ENCODE data around the gene BAG5.
A peak's percentile ranks its signal among the peaks of the same experiment; 100 is the strongest.
"Not testable (repeated sequence)": the region's sequence is repeated elsewhere in the genome, so short reads cannot be mapped to it uniquely, and the experiment has no call there.

Gene BAG5, protein sequence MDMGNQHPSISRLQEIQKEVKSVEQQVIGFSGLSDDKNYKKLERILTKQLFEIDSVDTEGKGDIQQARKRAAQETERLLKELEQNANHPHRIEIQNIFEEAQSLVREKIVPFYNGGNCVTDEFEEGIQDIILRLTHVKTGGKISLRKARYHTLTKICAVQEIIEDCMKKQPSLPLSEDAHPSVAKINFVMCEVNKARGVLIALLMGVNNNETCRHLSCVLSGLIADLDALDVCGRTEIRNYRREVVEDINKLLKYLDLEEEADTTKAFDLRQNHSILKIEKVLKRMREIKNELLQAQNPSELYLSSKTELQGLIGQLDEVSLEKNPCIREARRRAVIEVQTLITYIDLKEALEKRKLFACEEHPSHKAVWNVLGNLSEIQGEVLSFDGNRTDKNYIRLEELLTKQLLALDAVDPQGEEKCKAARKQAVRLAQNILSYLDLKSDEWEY

DNA sequence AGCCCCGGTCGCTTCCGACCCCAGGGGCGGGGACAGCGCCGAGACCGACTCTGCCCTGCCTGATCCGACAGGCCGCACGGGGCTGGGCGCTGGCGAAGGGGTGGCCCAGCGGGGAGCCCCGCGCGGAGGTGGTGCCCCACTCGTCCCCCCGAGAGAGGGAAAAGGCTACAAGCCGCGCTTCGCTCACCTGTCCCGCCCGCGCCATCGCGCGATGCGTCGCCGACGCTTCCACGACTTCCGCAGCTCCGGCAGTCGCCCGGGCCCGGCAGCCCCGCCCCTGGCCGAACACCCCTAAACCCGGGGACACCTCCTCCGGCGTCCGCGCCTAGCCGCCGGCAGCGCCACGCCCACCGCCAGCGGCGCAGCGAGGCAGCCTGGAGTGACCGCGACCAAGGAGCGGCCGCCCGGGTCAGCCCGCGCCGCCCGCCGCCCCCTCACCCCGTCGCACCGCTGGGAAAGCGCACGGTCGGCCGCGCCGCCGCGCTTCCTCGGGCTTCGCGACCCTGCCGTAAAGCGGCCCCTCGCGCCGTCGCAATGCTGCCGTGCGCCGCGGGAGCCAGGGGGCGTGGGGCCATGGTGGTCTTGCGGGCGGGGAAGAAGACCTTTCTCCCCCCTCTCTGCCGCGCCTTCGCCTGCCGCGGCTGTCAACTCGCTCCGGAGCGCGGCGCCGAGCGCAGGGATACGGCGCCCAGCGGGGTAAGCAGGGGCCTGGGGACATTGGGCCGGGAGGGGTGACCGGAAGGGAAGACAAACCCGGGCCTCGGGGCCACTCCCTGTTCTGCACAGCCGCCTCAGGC is at the start of gene BAG5, which contains the start of gene COA8:
Gene BAG5 (minus strand): TSS at position 229 of the 797 bp plus-strand sequence. CDS start 1,493 bp downstream, outside the sequence.
Gene COA8 (plus strand): TSS at position 532 of the 797 bp plus-strand sequence. CDS start 42 bp downstream, at position 574.
- DNase-seq (ENCODE audit: low read depth), result peak; percentile 87

DNA sequence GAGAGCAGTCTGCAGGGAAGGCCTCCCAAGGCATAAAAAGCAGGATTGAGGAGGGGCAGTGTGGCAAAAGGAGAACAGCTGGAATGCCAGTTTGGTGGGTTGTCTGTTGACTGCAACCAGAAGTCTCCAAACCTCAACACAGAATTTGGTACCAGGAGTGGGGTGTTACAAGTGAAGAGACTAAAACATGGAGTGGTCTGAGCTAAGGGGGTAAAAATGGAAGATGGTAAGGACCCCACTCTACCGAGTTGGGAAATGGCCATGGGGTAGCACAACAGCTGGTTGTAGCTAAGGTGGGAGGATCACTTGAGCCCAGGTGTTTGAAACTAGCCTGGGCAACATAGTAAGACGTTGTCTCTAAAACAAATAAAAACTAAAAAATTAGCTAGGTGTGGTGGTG is 48.8 kb upstream of the BAG5 start:
- DNase-seq (ENCODE audit: low read depth), result no peak

DNA sequence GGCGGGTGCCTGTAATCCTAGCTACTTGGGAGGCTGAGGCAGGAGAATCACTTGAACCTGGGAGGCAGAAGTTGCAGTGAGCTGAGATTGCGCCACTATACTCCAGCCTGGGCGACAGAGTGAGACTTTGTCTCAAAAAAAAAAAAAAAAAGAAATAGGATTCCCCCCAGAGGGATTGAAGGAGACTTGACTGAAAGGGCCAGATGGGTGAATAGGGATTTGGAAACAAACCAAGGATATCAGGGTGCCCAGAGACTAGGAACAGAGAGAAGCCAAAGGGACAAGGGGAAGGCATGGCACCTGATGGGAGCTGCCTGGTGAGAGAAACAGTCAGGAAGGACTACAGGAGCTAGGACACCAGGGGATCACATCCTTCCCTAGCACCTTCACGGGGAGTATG is 46.6 kb upstream of the BAG5 start:
- not testable (repeated sequence) for DNase-seq (ENCODE audit: low read depth)

DNA sequence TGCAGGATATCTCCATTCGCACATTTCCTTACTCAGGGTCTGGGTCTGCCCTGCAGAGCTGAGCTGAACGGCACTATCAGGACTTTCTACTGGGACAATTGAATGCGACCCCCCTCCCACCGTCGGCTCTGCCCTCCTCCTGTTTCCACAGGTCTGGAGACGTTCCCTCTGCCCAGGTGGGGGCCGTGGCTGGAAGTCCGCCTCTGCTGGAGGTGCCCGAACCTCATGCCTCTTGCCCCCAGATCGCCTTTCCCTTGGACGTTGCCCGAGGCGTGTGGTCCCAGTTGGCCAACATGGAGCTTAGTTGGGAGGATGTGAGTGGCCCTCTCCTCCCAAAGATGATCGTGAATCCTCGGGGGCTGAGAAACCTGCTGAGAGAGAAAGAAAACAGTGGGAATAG is 45.4 kb upstream of the BAG5 start:
- DNase-seq (ENCODE audit: low read depth), result no peak

DNA sequence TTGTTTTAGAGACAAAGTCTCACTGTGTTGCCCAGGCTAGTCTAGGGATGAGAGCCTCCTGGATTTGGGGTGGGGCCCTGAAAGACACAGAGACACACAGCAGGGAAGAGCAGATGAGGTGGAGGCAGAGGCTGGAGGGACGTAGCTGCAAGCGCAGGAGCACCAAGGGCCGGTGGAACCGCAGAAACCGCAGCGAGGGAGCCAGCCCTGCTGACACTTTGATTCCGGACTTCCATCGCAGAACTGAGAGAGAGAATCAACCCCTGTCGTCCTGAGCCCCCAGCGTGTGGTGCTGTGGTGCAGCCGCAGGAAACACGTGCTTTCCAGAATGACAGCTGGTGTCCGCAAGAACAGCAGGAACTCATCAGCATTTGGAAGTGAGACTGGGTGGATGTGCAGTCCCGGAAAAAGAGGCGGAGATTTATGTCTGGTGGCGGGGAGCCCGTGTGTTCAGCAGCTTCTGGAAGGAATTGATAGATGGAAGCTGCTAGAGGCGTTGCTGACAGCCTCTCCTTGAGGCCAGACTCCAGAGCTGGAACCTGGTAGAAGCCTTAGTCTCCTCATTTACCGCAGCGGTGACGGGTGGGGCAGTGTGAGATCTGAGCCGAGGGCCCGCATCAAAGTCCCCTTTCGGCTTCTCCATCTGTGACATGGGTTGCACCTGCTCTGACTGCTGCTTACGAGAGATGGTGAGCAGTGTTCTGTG is 44.7 kb upstream of the BAG5 start:
- DNase-seq (ENCODE audit: low read depth), result peak; percentile 47

DNA sequence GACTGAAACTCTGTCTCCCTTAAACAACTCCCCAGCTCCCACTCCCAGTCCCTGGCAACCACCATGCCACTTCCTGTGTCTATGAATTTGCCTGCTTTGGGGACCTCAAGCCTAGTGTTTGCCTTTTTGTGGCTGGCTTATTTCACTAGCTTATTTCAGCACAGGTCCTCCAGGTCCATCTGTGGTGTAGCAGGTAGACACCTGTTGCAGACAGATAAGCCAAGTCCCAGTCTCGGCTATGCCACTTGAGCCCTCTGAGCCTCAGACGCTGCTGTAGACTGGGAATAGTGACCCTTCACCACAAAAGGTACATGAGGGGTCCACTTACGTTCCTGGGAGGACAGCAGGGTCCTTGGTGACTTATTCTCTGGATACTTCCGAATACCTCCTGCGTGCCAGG is 42.2 kb upstream of the BAG5 start:
- no peak for DNase-seq (ENCODE audit: low read depth)

DNA sequence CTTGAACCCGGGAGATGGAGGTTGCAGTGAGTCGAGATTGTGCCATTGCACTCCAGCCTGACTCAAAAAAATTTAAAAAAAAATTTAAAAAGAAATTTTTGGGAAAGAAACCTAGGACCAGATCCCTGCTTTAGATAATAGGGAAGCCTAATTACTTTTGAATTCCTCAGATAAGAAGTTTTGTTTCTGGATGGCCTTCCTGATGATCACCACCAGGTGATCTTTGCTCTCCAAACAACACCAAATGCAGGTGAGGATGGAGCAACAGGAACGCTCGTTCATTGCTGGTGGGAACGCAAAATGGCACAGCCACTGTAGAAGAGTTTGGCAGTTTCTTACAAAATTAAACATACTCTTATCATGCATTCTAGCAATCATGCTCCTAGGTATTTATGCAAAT is 38.0 kb upstream of the BAG5 start:
- no peak for DNase-seq (ENCODE audit: low read depth)

DNA sequence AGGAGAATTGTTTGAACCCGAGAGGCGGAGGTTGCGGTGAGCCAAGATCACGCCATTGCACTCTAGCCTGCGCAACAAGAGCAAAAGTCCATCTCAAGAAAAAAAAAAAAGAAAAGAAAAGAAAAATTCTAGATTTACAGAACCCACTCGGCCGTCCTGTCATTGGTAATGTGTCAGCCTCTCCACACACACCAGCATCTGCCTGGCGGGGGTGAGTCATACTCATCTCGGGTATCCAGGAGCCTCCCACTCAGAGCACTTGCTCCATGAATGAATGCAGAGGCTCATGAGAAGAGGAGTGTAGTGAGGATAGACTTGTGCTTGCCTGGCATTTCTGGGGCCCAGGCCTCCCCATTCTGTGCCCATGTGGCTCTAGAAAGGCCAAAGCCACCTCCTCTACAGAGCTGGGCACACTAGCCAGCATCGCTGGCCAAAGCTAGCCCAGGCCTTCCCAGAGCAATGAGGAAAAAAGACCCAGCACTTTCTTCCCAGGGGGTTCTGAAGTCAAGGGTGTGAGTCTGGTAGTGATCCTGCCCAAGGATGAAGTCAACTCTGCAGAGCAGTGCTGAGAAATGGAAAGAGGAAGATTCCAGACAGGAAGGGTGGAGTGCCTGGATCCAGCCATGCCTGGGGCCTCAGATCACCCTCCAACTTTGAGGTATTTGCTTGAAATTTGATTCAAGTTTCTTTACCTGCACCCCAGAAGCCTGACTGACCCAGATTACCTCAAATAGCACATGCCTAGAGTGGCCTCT is 35.3 kb upstream of the BAG5 start:
- DNase-seq (ENCODE audit: low read depth), result peak; percentile 17

DNA sequence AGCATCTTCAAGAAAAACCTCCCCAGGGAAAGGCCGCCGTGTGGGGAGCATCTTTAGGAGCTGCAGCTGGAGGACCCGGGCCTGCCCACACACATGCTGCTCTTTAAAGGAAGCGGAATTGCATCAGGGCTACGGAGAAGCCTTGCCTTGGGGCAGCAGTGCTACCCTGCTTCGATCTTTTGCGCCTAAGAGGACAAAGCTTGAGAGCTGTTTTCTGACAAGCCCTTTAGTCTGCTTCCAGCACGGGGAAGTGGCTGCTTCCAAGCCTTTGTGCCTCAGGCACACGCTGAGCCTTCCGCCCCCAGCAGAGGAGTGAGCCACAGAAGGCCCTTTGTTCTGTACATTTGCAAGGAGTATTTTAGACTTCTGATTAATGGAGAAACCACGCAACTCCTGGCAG is 31.8 kb upstream of the BAG5 start:
- no peak for DNase-seq (ENCODE audit: low read depth)

DNA sequence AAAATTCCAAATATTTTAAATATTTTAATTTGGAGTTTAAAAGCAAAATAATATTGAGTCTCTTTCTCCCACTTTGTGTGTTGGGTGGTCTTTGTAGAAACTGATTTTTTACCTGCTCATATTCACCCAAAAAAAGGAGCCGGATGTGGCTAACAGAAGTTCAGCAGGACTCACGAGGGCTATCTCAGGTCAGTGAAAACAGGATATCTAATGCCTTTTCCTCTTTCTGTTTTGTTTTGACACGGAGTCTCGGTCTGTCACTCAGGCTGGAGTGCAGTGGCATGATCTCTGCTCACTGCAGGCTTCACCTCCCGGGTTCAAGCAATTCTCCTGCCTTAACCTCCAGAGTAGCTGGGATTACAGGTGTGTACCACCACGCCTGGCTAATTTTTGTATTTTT is 31.1 kb upstream of the BAG5 start:
- no peak for DNase-seq (ENCODE audit: low read depth)

DNA sequence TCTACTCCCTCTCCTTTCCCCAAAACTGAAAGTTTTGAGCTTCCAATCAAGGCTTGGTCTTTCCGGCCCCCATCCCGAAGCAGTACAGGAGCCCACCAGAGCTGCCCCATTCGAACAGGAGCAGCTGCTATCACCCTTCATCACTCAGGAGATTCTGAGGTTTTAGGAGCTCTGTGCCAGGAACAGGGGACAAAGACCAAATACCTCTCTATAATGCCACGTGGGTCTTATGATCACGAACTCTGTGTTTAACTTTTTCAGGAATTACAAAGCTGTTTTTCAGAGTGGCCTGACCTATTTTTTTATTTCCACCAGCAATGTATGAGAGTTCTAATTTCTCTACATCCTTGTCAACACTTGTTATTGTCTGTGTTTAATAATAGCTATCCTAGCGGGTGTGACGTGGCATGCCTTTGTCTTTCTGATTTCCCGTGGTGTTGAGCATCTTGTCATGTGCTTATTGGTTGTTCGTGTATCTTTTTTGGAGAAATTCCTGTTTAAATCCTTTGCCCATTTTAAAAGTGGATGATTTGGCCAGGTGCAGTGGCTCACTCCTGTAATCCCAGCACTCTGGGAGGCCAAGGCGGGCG is 22.0 kb upstream of the BAG5 start:
- no peak for DNase-seq (ENCODE audit: low read depth)

DNA sequence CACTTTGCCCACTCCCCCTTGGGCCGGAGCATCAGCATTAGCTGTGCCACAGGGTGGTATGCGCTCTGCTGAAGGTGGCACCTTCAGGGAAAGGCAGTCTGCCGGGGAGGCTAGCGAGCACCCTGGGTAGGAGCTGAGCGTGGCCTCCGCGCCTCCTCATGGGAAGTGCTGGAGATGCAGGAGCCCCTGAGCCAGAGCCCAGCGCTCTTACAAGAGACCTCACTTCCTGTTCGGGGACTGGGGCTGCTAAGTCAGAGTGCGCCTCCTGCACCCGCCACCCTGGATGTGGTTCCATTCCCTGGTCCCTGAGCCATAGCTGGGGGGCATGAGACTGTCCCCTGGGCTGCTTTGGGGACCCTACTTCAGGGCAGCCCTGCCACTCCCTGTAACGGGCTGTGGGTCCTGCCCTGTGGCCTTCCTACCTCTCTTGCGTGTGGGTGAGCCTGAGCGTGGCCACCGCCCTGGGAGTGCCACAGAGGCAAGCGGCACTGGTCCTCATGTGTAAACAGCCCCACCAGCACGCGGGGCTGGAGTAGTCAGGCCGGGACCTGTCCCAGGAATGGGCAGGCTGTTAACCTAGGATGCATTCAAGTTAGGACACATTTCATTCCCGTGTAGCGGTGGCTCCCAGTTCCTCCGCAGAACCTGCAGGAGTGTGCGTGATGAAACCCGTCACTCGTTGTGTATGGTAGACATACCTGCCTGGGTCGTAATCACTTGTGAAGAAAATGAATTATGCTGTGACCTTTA is 19.7 kb upstream of the BAG5 start:
- DNase-seq (ENCODE audit: low read depth), result no peak

DNA sequence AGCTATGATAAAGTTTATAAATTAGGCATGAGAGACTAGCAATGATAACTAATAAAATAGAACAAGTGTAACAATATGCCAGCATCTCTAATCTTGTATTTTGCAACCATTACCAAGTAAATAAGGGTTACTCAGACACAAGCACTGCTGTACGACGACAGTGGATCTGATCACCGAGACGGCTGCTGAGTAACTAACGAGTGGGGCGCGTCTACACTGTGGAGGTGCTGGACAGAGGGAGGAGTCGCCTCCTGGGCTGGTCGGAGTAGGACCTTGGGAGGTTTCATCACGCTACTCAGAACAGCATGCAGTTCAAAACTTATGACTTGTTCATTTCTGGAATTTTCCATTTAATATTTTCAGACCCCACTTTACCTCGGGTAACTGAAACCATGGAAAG is 18.7 kb upstream of the BAG5 start:
- no peak for DNase-seq (ENCODE audit: low read depth)

DNA sequence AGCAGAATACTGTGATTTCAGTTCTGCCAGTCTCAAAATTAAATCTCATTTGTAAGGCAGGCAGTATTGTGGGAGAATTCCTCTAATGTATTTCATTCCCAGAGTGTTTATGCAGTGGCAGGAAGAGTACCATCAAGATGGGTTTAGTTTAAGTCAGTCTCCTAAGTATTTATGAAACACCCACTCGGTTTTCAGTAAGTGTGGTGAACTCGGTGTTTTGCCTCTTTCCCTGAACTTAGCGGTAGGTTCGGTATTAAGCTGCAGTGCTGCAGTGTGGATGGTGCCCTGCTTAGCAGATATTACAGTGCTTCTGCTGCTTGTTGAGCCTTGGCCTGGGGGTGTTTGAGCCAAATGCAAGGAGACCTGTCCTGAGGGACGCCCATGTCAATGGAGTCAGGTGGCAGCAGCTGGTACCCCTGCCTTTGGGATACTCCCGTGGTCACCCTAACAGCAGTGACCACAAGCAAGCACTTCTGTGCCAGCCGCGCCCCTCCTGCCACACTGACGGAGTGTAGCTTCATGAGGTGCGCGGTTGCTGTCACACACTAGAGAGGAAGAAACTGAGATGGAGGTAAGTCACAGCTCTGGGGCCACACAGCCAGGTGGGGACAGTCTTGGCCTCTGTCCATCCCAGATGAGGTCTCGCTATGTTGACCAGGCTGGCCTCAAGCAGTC is 16.1 kb upstream of the BAG5 start:
- no peak for DNase-seq (ENCODE audit: low read depth)

DNA sequence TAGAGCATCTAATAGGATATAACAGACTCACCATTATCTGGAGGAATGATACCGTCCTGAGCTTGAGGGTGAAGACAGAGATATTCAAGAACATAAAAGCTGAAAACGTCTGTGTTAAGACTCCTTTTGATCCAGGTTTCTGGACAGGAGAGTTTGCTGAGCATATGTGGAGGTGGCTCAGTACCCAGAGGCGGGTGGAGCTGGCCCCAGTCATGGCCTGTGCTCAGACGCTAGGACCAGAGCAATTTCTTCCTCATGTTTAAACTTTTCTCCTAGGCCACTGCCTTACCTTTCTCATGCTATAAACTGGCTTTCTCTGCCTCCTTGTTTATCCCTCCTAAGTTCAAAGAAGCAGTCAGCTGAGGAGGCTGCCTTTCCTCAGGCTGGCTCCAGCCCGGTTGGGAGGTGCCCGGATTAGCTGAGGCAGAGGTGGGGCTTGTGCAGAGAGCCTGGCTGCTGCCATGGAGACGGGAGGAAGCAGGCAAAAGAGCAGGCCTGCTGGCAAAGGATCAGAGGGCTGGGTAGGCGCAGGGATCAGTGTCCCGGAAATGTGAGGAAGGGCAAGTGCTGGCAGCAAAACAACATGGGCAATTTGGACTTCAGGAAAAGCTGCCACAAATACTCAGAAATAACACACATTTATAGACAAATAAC is 14.0 kb upstream of the BAG5 start:
- DNase-seq (ENCODE audit: low read depth), result no peak

DNA sequence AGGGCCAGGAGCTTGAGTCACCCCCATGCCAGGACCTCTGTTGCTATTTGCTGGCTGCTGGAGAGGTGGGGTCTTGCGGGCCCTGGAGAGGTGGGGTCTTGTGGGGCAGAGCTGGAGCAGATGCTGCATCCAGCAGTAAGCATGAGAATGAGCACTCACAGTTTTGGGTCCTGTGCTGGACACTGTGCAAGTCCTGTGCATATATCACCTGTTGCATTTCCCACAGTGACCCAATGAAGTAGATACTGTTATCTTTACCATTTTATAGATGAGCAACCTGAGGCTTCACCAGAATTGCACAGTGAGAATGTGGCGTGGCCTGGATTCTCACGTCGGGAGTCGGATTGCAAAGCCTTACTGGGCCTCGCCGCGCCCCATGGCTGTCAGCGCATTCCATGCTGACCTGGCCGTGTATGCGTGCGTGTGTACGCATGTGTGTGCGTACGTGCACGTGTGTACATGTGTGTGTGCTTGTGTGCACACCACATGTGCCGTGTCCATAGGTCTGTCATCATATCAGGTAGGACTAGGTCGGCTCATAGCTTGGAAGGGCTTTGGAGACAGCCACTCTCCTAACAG is 12.3 kb upstream of the BAG5 start:
- no peak for DNase-seq (ENCODE audit: low read depth)

DNA sequence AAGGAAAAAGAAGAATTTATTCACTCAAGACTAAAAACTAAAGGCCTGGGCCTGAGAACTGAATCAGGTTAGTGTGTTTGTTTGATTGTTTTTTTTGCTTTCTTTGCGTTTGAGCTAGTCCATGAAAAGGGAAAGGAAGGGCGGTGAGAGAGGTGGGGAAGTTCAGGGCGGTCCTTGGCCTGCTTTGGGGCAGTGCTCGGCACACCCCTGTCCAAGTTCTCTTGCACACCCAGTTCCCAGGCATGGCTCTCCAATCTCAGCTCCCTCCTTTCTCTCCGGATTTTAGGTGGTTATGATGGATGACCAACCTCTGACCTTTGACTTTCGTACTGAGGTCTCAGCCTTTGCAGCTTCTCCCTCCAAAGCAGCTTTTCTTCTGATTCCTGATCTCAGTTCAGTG is 11.6 kb upstream of the BAG5 start:
- no peak for DNase-seq (ENCODE audit: low read depth)

DNA sequence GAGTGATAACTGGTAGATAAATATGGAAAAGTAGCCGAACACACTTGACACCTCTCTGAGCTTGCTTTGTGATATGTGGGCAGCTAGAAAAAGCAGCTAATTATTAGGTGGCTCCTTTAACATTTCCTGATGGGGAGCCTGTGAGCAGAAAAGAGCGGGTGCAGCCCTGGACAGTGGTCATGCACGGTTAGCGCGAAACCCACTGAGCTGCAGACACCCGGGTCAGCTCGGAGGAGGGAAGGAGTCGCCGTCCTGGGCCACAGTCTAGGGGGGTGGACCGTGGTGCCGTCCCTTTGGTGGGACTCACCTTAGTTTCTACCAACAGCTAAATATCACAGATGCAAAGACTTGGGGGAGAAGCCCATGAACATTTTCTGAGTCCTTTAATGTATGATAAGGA is 7.0 kb upstream of the BAG5 start:
- DNase-seq (ENCODE audit: low read depth), result no peak

DNA sequence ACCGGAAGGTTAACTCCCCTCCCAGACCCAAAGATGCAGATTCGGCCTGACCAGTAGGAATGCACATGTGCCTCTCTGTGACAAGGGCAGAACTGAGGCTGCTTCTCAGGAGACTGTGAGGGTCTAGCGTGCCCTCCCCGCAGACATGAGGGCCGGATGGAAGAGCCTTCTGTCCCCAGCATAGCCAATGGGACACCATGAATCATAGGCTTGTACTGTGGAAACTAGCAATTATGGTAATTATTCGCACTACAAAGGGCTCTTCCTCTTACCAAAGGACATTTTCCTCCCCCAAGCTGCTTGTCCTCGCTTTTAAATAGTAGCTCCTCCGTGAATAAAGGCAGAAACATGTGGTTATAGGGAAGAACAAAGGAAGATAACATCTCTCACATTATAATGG is 6.5 kb upstream of the BAG5 start:
- no peak for DNase-seq (ENCODE audit: low read depth)

Data from activated T-cell treated with anti-CD3 and anti-CD28 coated beads for 48 hours (primary cell).